ENCODE data around the gene TMEM181. TPM values are rescaled to one million over a fixed set of nuclear protein-coding genes. Genes with fewer than 3 reads are reported as not detected.
A peak's percentile ranks its signal among the peaks of the same experiment; 100 is the strongest.
"Not testable (repeated sequence)": the region's sequence is repeated elsewhere in the genome, so short reads cannot be mapped to it uniquely, and the experiment has no call there.

Gene TMEM181
- total RNA-seq, 1 donor from 2014 or later: 18.4 TPM

- intact Hi-C loops (cut with DNase I): no loop called here
- ATAC-seq (peak; percentile 76), DNase-seq (ENCODE audit: low spot score) (no peak)
Measured at GRCh38 chr6:158666628-158667359, 106.9 kb downstream of the TMEM181 start.

- intact Hi-C loops (cut with DNase I): no loop called here
- ATAC-seq (no peak), DNase-seq (ENCODE audit: low spot score) (no peak)
Measured at GRCh38 chr6:158667360-158667981, 107.6 kb downstream of the TMEM181 start.

GRCh38 chr6:158668707-158669103 is 108.8 kb downstream of the TMEM181 start:
- DNase-seq (ENCODE audit: low spot score) (no peak), ATAC-seq (no peak)
- intact Hi-C loops (cut with DNase I): no loop called here

- ATAC-seq (no peak), DNase-seq (ENCODE audit: low spot score) (no peak)
- intact Hi-C loops (cut with DNase I): no loop called here
Measured at GRCh38 chr6:158669145-158670035, 109.5 kb downstream of the TMEM181 start.

- intact Hi-C loops (cut with DNase I); ATAC-seq; DNase-seq (ENCODE audit: low spot score): not testable (repeated sequence)
Measured at GRCh38 chr6:158672119-158672518, 112.2 kb downstream of the TMEM181 start.

GRCh38 chr6:158672726-158673125 is 112.8 kb downstream of the TMEM181 start:
- no peak for DNase-seq (ENCODE audit: low spot score)

GRCh38 chr6:158674342-158675131 is 114.6 kb downstream of the TMEM181 start:
- no peak for DNase-seq (ENCODE audit: low spot score)
- intact Hi-C loops (cut with DNase I): no loop called here
- ATAC-seq: no peak

More at GRCh38 chr6:158672726-158673125, 112.8 kb downstream of the TMEM181 start:
- intact Hi-C loops (cut with DNase I): no loop called here
- no peak for ATAC-seq

- ATAC-seq: not testable (repeated sequence)
Measured at GRCh38 chr6:158677094-158677493, 117.2 kb downstream of the TMEM181 start.

GRCh38 chr6:158677906-158678578 is 118.2 kb downstream of the TMEM181 start:
- intact Hi-C loops (cut with DNase I): no loop called here
- DNase-seq (ENCODE audit: low spot score) (no peak), ATAC-seq (no peak)

More at GRCh38 chr6:158677094-158677493, 117.2 kb downstream of the TMEM181 start:
- intact Hi-C loops (cut with DNase I); DNase-seq (ENCODE audit: low spot score): not testable (repeated sequence)

GRCh38 chr6:158680015-158680414 is 120.1 kb downstream of the TMEM181 start:
- intact Hi-C loops (cut with DNase I): no loop called here
- ATAC-seq: no peak
- DNase-seq (ENCODE audit: low spot score): no peak

- ATAC-seq: no peak
- no peak for DNase-seq (ENCODE audit: low spot score)
- intact Hi-C loops (cut with DNase I): no loop called here
Measured at GRCh38 chr6:158680481-158680880, 120.6 kb downstream of the TMEM181 start.

- no peak for ATAC-seq
- DNase-seq (ENCODE audit: low spot score): no peak
Measured at GRCh38 chr6:158684311-158684710, 124.4 kb downstream of the TMEM181 start.

GRCh38 chr6:158684745-158685324 is 124.9 kb downstream of the TMEM181 start:
- intact Hi-C loops (cut with DNase I): no loop called here
- ATAC-seq (no peak), DNase-seq (ENCODE audit: low spot score) (no peak)

More at GRCh38 chr6:158684311-158684710, 124.4 kb downstream of the TMEM181 start:
- intact Hi-C loops (cut with DNase I): no loop called here

Small RNA genes lying within 50 kb of the gene (microRNA-seq; reads per million reads assigned to microRNA genes)
- not detected for gene MIR7161

Other genes starting within 250 kb of the TMEM181 start
- 86.1 TPM for gene TULP4, start 247.6 kb upstream of the TMEM181 start, total RNA-seq
- 58.6 TPM for gene DYNLT1, start 84.7 kb downstream of the TMEM181 start, total RNA-seq
- 2.5 TPM for gene SYTL3, start 90.0 kb downstream of the TMEM181 start, total RNA-seq